OCI-LY7 (cell line): ENCODE measurements around the gene ZBTB8OS.

ENCODE experiments used
- CTCF ChIP-seq: fragments of 200-600 bp; sonication (generic); conservative IDR thresholded peaks from 2 replicates; pipeline ENCODE4 v1.5.1; 2014; ENCODE audit warnings: mild to moderate bottlenecking, antibody characterized with exemption, low read length, moderate library complexity, mixed read lengths
- EZH2phosphoT487 ChIP-seq: fragments of 200-600 bp; sonication (generic); IDR thresholded peaks from 2 replicates; pipeline ENCODE4 v1.6.1; 2018; ENCODE audit warnings: low read depth, borderline replicate concordance, mild to moderate bottlenecking, mixed run types, antibody characterized with exemption, low read length, moderate library complexity, mixed read lengths

DNA sequence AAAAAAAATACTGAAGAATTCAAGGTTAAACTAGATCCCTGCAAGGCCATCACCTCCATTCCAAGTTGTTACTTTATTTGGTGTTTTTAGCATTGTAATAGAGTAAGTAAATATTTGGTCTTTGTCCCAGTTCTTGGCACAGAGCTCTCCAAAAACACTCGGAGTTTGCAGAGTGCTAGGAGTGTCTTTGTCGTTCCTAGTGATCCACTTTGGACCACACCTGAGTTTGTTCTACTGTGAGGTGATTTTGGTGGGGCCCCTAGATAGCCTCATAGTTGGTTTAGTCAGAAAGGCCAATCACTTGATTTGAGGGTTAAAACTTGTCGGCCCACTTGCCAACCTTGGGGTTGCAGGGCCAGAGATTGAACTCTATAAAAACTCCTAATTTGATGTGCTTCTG, 26.6 kb upstream of the ZBTB8OS start:
- TF ChIP-seq CTCF: no peak
- no peak for TF ChIP-seq EZH2phosphoT487
